DMS114 treated with DMSO at 0.1 percent for 48 hours (cell line): ENCODE data around the gene EPAS1.

Experiments
- DNase-seq: peaks from one replicate; lab custom pipeline; 2025; ENCODE audit not compliant: unreplicated experiment; lab: John Stamatoyannopoulos, UW

The EPAS1 gene

DNA sequence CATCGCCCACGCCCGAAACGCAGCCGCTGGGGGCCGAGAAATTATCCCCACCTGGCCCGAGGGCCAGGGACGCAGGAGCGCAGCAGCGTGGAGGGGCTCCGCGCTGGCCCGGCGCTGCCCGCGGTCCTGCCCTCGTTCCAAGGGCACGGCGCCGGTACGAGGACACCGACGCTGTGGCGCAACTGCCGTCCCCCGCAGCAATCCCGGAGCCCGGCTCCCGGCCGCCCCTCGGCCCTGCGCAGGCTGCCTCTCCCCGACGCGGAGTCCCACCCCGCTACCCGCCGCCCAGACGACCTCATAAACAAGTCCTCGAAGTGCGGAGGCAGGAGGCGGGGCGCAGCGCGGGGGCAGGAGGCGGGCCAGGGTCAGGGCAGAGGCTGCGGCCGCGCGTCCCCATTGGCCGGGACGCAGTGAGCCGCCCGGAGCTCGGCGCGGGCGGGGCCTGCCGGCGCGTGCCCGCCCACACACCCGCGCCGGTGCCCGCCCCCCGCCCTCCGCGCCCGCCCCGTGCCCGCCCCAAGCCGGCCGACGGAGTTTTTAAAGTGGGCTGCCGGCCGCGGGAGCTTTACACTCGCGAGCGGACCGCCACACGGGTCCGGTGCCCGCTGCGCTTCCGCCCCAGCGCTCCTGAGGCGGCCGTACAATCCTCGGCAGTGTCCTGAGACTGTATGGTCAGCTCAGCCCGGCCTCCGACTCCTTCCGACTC is at the start of gene EPAS1:
EPAS1 (plus strand) TSS at position 568 of the 706 bp plus-strand sequence. CDS start 505 bp downstream, outside the sequence.
- DNase-seq: peak; percentile 18

DNA sequence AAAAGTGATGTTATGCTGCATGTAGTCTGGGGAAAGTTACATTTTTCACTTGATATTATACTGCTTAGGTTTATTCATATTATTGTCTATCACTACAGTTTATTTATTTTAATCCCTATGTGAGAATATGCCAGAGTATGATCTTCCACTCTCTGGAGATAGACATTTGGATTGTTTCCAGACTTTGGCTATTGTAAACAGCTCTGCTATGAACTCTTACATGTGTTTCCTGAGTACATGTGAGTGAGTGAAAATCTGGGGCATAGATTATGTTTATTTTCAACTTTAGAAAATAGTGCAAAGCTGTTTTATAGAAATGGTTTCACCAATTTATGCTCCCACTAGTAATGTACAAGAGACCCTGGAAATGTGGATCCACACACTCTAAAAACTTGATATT is 49.0 kb upstream of the EPAS1 start:
- no peak for DNase-seq

DNA sequence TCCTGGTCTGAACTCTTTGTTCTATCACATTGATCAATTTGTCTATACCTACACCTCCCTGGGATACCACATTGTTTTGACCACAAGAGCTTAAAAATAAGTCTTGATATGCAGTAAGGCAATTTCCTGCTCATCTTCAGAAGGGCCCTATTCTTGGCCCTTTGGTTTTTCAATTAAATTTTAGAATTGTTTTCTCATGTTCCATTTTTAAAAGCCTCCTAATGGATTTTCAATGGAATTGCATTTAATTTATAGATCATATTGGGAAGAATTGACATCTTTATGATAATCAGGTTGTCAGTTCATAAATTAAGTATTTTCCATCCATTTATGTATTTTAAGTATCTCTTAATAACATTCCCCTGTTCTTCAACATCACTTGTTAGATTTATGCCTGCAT is 47.6 kb upstream of the EPAS1 start:
- no peak for DNase-seq

DNA sequence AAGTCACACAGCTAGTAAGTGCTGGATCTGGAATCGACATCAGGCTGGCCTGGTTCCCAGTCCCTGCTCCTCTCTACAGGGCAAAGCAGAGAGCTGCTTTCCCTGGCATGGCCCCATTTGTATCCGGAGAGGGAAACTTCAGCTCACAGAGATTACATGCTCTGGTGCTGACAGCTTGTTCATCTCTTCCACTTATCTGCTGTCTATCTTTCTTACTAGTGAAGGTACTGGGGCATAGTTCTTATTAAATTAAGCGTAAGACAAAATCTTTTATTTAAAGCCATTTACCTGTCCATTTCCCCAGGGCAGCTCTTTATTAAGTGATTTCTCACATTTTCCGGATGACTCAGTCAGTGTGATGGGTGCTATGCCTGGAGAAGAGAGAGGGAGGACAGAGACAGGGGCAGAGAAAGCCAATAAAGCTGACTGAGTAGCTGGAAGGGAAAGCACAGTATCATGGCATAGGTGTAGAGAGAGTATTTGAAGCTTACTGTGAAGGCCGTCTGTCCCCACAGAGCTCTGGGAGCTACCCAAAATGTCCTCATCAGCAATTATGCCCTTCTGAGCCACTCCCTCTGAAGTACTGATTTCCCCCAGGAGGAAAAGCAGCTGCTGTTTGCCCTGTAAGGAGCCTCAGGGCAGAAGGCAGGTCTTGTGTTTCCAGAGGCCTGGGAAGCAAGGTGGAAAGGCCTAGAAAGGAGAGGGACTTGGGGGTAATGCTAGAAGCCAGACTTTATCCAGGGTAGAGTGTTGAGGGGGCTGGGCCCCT is 44.1 kb upstream of the EPAS1 start:
- no peak for DNase-seq

DNA sequence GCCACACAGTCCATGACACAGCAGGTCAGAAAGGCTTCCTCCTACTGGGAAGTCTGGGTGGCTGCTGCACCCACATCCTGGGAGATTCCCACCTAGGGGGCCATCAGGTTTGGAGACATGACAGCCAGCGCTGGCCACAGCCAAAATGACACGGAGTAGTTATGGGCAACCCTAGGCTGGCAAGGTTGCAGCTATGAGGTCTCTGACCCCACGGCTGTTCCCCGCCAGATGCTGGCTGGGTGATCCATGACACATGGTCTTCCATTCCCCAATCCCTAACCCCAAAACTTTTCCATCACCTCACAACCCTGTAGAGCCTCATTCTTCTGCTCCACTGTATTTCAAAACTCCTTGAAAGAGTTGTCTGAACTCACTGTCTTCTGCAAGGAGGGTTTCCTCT is 42.7 kb upstream of the EPAS1 start:
- no peak for DNase-seq

DNA sequence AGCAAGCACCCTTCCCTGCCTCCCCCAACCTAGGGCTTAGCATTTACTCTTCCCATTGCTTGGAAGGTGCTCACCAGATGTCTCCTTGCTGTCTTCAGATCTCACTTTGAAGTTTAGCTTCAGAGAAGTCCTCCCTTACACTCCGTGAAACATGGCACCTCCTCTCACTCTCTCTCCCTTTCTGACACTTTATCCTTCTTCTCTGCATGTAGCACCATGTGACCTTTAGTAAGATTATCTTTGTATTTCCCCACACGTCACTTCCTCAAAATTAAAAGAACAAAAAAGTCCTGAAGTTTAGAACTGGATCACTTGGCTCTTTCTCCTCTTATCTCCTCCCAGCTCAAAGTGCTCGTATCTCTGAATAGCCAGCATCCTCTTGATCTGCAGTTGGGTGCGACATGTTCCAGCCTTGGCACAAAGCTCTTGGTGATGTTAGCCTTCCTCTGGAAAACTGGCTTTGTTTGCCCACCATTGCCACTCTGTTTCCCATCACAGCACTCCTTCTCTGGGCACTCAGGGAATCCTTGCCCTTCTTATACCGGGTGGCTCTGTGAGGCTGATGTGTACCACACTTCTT is 40.6 kb upstream of the EPAS1 start:
- no peak for DNase-seq

DNA sequence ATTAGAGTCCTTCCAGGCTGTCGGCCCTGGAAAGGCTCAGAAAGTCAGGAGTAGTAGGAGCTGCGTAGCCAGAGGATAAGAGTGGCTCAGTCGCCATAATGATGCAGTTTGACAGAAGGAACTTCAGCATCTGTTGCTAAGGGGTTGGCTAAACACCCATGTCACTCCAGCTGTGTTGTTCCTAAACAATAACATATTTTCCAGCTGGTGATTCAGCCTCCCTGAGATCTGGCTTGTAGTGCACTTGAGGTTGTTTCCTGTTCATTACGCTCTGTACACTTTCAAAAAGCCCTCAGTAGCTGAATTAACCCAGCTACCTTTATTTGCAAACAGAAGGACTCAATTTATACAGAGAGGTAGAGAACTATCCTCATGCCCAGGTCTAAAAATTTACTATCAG is 39.7 kb upstream of the EPAS1 start:
- no peak for DNase-seq

DNA sequence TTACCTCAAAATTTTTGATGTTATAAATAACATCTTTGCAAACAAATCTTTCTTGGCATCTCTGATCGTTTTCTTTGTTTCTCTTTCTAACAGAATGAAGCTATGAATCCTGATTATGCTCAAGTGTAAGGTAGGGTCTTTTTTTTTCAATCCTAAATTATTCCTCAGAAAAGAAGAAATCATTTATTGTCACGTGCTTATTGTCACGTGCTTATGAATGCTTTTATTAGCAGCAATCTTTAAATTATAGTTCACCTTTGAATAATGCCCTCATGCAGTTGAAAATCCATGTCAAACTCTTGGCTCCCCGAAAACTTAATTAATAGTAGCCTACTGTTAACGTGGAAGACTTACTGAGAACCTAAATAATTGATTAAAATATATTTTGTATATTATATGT is 39.2 kb upstream of the EPAS1 start:
- DNase-seq: no peak

DNA sequence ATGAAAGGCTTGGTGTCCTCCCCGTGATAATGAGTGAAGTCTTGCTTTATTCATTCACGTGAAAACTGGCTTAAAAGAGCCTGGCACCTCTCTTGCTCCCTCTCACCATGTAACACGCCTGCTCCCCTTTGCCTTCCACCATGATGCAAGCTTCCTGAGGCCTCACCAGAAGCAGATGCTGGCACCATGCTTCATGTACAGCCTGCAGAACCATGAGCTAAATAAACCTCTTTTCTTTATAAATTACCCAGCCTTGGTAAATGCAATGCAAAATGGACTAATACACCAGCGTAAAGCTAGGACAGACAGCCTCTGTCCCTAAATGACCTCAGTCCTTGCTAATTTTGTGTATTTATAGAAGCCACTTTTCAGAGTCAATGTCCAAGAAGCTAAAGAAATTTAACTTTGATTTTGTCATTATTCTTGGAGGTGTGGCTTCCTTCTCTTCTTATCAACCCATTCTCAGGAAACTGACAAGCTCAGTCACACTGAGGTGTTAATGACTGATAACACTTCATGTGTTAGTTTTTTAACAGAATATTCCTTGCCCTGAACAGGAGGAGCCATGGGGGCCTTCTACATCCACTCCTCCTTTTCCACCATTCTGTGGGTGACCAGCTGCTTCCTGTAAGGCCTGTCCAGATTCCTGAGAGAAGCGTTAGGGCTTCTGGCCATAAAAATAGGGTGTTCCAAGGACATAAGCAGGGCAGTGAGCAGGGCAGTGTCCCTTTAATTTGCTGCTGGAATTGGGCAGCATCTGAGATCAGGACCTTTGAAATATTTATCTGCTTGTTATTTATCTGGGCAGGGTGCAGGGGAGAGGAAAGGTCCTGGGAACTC is 38.0 kb upstream of the EPAS1 start:
- no peak for DNase-seq

DNA sequence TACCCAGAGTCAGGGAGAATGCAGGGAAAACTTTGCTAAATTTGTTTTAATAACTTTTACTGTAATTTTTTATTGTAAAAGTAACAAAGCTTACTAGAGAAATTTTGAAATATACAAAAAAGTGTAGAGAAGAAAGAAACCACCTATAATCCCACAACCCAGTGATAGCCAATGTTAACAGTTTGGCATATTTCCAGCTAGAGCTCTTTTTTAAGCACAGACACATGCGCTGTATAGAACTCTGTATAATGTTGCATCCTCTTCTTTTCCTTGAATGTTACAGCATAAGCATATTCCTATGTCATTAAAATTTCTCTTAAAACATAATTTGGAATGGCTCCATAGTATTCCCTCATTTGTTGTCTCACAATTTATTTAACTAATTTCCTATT is 37.4 kb upstream of the EPAS1 start:
- DNase-seq: no peak

DNA sequence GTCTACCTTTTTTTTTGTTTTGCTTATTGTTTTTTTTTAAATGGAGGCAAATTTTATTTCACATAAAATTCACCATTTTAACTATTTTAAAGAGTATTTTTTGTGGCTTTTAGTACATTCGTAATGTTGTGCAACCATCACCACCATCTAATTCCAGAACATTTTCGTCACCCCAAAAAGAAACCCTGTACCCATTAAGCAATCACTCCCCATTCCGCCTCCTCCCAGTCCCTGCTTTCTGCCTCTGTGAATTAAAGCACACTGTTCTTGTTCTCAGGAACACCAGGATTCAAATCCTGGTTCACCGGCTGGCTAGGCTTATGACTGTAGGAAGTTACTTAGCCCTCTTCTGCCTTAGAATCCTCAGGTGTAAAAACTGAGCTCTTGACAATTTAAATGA is 36.9 kb upstream of the EPAS1 start:
- DNase-seq: no peak

DNA sequence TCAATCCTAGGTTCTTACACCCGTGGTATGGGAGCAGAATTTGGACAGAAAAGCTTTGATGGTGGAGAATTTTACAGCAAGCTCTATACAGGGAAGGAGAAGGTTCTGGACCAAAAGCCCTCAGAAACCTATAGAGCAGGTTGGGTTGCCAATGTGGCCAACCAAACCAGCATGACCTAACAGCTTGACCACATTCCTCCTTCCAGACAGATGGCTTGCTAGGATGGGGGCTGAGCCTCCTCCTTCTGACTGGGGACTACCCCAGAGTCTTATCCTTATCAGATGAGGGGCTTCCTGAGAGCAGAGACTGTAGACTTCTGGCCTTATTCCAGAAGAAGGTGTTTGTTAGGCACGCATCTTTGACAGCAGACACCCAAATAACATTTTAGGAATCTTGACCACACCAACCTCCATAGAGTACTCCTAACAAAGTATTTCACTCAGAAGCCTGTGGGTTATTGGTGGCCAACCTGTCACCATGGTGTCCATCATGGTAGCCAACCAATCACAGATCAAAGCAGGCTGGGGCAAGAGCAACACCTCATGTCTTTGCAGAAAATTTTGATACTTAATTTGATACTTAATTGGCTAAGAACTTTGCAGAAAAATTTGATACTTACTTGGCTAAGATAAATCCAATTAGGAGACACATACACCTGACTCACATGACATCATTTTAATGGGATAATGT is 34.8 kb upstream of the EPAS1 start:
- DNase-seq: no peak

DNA sequence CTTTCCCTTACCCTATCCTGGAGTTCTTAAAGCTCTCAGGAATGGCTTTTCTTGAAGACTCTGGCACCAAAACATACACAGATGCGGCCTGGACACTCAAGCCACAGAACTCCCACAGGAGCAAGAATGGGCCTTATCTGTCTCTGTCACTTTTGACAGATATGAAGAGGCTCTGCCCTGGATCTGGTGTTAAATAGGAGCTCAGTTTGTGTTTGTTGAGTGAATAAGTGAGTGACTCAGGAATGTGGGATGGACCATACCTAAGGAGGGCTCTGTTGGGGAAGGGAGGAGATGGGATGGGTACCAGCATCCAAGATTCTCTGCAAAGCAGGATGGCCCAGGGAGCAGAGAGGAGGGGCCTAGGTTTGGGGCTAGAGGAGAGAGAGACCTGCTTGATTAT is 33.9 kb upstream of the EPAS1 start:
- no peak for DNase-seq

DNA sequence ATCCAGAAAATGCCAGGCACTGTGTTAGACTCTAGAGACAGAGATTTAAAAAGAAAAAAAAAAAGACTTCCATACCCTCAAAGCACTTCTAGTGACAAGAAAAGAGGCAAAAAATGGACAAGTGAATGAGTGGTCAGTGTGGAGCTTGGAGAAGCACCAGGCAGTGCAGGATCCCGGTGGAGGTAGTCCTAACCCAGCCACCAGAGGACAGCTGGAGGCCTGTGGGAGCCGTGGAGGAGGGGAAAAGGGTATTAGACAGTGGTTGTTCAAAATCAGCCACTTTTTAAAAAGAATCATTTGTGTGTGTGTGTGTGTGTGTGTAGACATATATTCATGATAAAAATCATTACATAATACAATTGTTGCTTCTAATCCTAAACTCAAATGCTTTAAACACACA is 32.8 kb upstream of the EPAS1 start:
- DNase-seq: no peak

DNA sequence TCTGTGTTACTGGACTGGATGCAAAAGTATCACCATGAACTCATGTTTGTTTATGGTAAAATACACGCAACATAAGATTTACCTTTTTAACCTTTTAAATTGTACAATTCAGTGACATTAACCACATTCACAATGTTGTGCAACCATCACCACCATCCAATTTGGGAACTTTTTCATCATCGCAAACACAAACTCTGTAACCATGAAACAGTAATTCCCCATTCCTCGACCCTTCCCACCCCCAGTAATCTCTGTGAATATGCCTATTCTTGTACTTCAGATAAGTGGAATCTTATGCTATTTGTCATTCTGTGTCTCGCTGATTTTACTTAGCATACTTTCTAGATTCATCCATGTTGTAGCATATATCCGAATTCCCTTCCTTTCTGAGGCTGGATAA is 31.1 kb upstream of the EPAS1 start:
- no peak for DNase-seq

DNA sequence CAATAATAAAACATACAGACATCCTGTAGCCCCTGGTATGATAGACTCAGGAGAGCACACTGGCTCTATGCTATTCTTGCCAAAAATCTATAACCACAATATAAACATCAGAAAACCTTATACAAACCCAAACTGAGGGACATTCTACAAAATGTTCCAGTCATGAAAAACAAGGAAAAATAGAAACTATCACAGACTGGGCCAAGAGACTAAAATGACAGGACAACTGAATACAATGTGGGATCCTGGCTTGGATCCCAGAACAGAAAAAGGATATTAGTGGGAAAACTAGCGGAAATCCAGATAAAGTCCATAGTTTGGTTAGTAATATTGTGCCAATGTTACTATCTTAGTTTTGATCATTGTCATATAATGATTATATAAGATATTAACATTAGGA is 29.6 kb upstream of the EPAS1 start:
- DNase-seq: no peak

DNA sequence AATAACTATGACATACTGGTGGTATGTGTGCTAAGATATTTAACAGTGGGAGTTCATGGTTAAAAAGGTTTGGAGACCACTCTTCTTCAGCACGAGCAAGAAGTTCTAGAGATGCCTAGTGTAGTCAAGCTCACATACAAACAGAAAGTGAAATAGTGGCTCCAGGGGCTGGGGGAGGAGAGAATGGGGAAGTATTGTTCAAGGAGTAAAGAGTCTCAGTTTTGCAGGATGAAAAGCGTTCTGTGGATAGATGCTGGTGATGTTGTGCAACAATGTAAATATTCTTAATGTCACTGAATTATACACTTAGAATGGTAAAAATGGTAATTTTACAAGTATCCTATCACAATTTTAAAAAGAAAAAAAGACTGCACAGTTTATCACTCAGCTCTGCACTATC is 29.0 kb upstream of the EPAS1 start:
- DNase-seq: no peak

DNA sequence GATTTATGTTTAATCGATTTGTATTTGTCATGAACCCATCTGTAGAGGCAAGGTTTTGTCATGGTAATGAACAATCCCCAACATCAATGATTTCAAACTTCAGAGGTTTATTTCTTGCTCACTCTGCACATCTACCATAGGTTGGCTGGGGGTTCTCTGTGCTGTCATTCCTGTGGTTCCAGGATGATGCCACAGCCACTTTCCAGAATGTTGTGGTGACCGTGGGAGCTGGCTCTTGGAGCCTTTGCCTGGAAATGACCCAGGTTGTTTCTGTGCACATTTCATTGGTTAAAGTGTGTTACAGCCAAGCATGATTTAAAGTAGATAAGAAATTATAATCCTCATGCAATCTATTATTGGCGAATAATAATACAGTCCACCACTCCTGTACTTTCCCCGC is 28.2 kb upstream of the EPAS1 start:
- no peak for DNase-seq

DNA sequence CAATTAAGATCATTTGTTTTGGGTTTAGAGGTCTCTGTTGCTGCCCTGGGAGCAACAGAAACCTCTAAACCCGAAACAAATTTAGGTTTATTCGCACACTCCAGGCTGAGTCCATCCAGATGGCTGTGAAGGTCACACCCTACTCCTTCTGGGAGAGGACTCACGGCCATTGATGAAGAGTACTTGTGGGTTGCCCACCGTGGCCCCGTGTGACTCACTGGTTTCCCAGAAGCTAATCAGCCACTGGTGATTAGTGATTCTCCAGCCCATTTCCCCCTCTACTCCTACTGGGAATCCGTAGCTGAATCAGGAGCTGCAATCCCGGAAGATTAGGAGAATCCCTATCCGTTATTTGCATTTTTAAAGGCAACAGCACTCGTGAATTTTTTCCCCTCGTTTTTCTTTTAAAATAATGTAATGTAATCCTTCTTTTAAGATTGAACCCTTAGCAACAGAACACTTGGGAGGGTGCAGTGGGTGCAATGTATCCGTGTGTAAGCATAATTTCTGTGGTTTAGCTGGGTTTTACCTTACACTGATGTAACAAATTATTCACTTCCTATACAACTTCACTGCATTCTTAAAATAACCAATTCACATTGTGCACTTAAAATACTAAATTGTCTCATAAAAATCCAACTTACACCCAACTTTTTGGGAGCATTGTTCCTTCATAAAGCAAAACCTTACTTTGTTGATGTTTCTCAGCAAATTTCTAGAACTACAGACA is 27.5 kb upstream of the EPAS1 start:
- no peak for DNase-seq

DNA sequence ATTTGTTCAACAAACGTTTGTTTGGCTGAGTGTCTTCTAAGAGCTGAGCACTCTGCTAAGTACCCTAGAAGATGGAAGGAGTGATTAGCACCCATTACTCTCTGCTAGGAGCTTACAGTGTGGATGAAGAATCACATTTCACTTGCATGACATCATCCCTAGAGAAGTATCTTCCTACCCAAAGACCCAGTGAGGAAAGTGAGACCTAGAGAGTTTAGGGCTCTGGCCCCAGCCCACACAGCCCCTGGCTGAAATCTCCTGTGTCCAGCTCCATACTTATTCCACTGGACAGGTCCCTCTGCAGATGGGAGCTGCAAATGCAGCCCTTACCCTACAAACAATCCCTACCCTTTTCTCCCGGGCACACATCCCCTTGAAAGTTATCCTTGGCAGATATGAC is 26.8 kb upstream of the EPAS1 start:
- no peak for DNase-seq
